Brain microvascular endothelial cell (primary cell): ENCODE results near the gene GNG7.

Experiments used
- DNase-seq: peaks from one replicate; pipeline ENCODE4 v3.0.0-alpha.2; 2020
- H3K27ac ChIP-seq: fragments of 250-450 bp; sonication (Bioruptor Pico); 2 replicates; pipeline ENCODE4 v1.5.1; 2020; ENCODE audit warnings: mild to moderate bottlenecking, moderate library complexity
- H3K27me3 ChIP-seq: fragments of 250-450 bp; sonication (Bioruptor Pico); replicated peaks from 2 replicates; pipeline ENCODE4 v1.5.1; 2020; ENCODE audit warnings: mild to moderate bottlenecking
- H3K36me3 ChIP-seq: fragments of 250-450 bp; sonication (Bioruptor Pico); replicated peaks from 2 replicates; pipeline ENCODE4 v1.5.1; 2020; ENCODE audit warnings: mild to moderate bottlenecking
- H3K4me3 ChIP-seq: 2 replicates; pipeline ENCODE4 v1.5.1; 2011; ENCODE audit warnings: low read depth, mild to moderate bottlenecking, control low read depth, low read length, moderate library complexity
- in situ Hi-C: cut with HindIII; loops from 2 replicates; pipeline ENCODE4 v1.10.0; 2017; ENCODE audit warnings: low sequenced_read_pairs, low pct_ligation_motif_present
- TF ChIP-seq, protein P1 (sequence below): IDR thresholded peaks from 2 replicates; pipeline ENCODE4 v1.5.1; 2011; ENCODE audit warnings: low read depth, mild to moderate bottlenecking, moderate library complexity, low read length, control low read depth, inconsistent platforms; ENCODE audit errors: missing control alignments

Gene GNG7

DNA sequence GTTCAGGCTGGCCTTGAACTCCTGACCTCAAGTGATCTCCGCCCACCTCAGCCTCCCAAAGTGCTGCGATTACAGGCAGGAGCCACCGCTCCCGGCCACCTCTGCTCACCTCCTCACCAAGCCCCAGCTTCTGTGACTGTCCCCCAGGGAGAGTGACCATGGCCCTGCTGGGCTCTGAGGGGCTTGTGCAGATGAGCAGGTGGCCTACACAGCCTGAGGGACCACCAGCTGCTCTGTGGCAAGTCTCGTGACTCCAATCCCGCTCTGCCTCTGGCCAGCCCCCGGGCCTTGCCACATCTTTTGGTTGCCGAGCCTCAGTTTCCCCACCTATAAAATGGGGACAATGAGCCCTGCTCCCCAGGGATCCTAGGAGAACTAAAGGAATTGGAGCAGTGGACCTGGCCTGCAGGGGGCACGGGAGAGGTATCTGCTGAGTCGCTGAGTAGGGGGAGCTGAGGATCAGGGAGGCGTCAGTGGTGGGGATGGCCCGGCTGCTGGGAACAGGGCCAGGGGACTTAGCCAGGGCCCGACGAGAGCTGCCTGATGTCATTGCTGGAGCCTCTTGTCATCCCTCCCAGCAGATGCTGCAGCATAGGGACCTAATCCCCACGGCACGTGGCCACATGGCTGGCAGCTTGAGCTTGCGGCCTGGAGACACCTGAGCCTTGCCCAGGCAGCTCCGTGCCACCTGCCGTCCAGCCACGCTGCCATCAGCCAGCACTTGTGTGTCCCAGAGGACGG is 151.9 kb downstream of the GNG7 start:
- peak overlapping the region; percentile 80 for H3K27ac ChIP-seq
- TF ChIP-seq, protein P1, sequence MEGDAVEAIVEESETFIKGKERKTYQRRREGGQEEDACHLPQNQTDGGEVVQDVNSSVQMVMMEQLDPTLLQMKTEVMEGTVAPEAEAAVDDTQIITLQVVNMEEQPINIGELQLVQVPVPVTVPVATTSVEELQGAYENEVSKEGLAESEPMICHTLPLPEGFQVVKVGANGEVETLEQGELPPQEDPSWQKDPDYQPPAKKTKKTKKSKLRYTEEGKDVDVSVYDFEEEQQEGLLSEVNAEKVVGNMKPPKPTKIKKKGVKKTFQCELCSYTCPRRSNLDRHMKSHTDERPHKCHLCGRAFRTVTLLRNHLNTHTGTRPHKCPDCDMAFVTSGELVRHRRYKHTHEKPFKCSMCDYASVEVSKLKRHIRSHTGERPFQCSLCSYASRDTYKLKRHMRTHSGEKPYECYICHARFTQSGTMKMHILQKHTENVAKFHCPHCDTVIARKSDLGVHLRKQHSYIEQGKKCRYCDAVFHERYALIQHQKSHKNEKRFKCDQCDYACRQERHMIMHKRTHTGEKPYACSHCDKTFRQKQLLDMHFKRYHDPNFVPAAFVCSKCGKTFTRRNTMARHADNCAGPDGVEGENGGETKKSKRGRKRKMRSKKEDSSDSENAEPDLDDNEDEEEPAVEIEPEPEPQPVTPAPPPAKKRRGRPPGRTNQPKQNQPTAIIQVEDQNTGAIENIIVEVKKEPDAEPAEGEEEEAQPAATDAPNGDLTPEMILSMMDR, result no peak
- H3K36me3 ChIP-seq, result no peaks in the 10 kb centered on the region
- no peak overlapping the region for H3K4me3 ChIP-seq
- H3K27me3 ChIP-seq, result no peaks in the 10 kb centered on the region
- in situ Hi-C loops, result no loop called here
- DNase-seq, result no peak

- Histone ChIP-seq H3K27ac (peak overlapping the region; percentile 80), H3K4me3 (no peak overlapping the region), H3K36me3 (no peaks in the 10 kb centered on the region), H3K27me3 (no peaks in the 10 kb centered on the region)
- peak; percentile 88 for DNase-seq
- in situ Hi-C loops, result no loop called here
- TF ChIP-seq, protein P1, result no peak
Measured at GRCh38 chr19:2549701-2550191, 152.7 kb downstream of the GNG7 start.

GRCh38 chr19:2548966-2549365 is 153.5 kb downstream of the GNG7 start:
- Histone ChIP-seq H3K4me3 (no peak overlapping the region), H3K36me3 (no peaks in the 10 kb centered on the region), H3K27me3 (no peaks in the 10 kb centered on the region), H3K27ac (no peak overlapping the region)
- TF ChIP-seq, protein P1, result no peak
- no peak for DNase-seq
- in situ Hi-C loops, result no loop called here

DNA sequence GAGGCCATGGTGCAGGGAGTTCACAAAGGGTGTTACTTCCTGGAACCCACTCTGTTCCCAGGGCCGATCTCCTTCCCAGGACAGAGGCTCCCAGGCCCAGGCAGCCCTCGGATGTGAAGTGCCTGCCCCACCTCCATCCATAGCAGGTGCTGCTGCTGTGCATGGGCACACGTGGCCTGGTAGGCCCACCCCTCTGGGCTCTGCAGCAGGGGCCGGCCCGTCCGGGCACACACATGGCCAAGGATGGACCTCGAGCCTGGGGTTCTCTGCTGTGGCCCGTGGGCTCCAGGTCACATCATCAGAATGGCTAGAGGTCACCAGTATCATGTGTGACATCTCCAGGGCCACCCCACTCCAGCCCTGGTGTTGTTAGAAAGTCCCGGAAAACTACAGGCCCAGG is 154.8 kb downstream of the GNG7 start:
- TF ChIP-seq, protein P1, result no peak
- Histone ChIP-seq H3K4me3 (no peak overlapping the region), H3K27me3 (no peaks in the 10 kb centered on the region), H3K36me3 (no peaks in the 10 kb centered on the region), H3K27ac (no peak overlapping the region)
- DNase-seq, result no peak
- in situ Hi-C loops, result no loop called here

DNA sequence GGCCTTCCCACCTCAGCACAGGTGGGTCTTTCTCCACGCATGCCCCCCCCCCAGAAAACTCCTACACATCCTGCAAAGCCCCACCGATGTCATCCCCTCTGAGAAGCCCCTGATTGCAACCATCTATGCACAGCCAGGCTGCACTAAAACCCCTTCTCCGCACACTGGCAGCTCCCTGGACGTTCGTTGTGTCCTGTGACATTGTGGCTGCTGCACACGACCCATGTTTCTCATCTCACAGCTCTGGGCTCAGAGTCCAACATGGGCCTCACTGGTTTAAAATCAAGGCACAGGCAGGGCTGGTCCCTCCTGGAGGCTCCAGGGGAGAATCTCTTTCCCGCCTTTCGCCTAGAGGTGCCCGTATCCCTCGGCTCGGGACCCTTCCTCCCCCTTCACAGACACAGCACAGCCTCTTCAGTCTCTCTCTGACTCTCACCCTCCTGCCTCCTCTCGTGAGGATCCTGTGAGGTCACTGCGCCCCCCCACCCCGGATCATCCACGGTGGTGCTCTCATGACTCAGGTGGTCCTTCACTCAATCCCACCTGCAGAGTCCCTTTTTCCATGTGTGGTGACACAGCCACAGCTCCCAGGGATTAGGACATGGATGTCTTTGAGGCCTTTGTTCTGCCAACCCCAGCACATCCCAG is 155.3 kb downstream of the GNG7 start:
- H3K27me3 ChIP-seq, result no peaks in the 10 kb centered on the region
- DNase-seq, result no peak
- no peak overlapping the region for H3K4me3 ChIP-seq
- no peaks in the 10 kb centered on the region for H3K36me3 ChIP-seq
- TF ChIP-seq, protein P1, result no peak
- in situ Hi-C loops, result no loop called here
- no peak overlapping the region for H3K27ac ChIP-seq
